NCI-H146 (cell line): ENCODE data around the gene DNAJC17.
A peak's percentile ranks its signal among the peaks of the same experiment; 100 is the strongest.

Experiments used
- DNase-seq: peaks from one replicate; lab custom pipeline; 2025; lab: John Stamatoyannopoulos, UW

Gene DNAJC17

DNA sequence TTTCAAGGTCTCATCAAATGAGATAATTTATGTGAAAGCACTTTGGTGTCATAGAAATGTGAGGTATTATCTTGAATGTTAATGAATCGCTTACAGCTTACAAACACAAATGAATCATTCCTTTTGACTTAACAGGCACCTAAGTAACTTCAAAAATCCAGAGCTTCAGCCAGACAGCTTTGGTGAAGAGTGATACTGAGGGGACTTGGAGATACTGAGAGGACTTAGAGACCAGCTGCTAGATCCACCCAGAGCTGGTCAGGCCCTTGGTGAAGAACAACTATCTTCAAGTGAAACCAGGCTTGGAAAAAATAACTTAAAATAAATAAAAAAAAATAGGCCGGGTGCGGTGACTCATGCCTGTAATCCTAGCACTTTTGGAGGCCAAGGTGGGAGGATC lies 16.6 kb downstream of the DNAJC17 start:
- DNase-seq: no peak

GRCh38 chr15:40789999-40790398 lies 17.3 kb downstream of the DNAJC17 start:
- DNase-seq: no peak

DNA sequence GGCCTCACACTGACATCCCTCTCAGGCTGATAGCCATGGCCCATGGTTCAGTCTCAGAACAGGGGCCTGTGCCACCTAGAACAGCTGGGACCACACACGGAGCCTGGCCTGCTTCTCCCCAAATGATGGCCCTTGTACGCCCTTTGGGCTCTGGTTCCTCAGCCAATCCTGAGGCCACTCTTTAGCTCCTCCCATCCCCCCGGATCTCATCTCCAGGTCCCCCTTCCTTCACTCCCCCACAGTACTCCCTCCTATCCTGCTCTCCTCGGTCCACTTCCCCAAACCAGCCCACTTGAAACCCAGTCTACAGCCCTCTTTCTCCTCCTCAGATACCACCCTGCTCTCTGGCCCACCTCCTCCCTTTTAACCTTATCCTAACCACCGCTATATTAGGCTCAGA lies 18.2 kb downstream of the DNAJC17 start:
- no peak for DNase-seq

GRCh38 chr15:40787991-40788390 lies 19.3 kb downstream of the DNAJC17 start:
- peak; percentile 59 for DNase-seq

GRCh38 chr15:40787344-40787841 lies 19.9 kb downstream of the DNAJC17 start:
- peak; percentile 85 for DNase-seq

DNA sequence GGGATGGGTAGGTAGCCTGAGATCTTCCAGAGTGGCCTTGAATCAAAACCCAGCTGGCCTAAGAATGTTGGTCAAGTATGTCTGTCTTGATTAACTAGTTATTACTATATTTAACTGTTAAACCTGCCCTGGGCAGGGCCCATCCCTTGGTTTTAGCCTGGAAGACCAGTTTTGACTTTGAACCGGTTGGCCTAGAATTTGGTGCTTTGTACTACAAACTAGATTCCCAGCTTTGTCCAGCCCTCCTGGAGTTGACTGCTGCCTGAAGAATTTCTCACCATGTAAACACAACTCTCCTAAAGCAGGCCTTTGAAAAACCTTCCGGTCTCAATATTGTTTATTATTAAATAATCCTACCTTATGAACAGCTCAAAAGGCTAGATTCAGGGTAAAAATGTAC lies 21.5 kb downstream of the DNAJC17 start:
- DNase-seq: no peak

DNA sequence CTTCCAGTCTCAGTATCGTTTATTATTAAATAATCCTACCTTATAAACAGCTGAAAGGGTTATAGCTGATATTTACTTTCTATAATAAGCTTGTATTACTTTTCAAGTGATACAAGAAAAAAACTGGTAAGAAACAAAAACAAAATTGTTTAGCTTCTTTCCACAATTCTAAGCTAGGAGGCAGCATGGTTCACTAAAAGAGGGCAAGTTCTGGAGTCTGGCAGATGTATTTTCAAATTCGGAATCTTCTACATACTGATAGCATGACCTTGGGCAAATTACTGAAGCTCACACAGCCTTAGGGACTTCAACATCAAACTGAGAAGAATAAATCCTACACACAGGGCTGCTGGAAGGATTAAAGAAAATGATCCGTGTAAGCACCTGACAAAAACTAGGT lies 22.1 kb downstream of the DNAJC17 start:
- DNase-seq: no peak

DNA sequence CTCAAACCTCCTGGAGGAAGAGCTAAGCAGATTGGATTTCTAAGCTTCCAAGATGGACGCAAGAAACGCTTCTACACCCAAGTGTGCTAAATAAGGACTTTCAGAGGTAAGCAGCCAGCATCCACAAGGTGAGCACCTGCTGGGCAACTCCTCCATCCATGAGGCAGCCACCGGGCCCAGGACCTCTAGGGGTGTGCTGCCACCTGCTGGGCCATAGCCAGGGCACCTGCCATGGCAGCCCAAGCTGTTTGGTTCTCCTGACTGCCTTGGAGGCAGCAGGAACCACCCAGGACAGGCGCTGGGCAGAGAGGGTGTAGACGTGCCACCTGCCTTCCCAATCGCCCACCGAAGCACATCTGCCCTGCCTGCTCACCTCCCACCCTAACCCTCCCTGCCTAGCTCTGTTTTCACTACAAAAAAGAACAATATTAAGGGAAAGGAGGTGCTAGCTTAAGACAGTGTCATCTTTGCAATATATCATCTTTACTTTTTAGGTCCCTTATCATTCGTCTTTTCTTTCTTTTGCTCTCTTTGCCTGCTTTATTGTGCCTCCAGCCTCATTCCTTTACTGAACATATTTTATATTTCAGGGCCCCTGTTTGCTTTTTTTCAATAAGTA lies 24.6 kb downstream of the DNAJC17 start:
- peak; percentile 82 for DNase-seq

DNA sequence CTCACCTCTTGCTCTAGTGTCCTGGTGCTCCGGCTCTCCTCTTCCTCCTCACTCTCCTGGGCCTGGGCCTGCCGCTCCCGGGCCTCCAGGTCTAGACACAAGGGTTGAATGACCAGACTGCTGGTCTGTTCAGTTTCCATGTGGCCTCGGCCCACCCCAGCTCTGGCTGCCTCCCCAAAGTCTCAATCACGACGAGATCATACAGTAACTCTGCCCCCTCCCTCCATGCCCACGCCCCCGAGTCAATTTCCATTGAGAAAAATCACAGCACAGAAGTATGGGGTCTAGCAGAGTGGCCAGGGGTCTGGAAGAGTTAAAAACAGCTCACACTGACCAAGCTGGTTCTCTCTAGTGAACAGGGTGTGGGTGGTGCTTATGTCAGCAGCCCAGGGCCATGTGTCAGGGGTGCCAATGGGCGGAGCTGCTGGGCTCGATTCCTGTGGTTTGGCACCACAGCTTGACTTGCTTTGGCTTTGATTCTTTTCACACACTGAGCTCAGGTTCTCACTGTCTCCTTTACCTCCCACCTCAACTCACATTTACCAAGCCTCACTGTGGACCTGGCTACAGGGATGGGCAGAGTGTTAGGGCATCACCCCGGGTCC lies 30.6 kb downstream of the DNAJC17 start:
- DNase-seq: no peak

DNA sequence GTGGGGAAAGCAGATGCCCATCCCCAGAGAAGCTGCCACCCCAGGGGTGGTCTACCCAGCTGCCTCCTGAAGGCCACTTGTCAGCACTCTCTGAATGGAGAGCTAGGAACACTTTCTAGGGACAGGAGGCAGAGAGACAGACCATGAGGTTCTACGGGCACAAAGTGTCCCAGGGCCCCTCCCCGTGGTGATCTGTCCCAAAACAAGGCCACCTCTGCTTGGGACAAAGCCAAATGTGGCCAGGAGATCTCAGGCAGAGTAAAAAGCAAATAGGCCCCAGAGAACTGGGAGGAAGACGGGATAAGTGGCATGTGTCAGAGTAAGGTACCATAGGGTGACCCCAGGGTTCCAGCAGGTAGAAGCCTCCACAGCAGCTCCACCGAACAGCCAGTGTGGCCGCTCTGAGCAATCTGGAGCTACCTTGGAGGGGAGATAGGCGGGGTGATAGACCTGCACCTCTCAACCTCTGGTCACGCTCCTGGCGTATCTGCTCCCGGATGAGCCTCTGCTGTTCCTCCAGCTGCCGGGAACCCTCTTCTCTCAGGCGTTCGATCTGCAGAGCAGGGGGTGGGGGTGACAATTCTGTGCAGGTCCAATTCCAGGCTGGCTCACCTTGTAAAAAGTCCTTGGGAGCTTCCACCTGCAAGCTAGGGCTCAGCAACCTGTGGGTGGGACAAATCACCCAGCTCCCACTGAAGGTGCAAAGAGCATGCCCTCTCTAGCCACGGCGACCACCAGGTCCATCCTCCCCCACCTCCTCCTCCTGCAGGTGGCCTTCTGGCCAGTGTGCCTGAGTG lies 31.3 kb downstream of the DNAJC17 start:
- no peak for DNase-seq

DNA sequence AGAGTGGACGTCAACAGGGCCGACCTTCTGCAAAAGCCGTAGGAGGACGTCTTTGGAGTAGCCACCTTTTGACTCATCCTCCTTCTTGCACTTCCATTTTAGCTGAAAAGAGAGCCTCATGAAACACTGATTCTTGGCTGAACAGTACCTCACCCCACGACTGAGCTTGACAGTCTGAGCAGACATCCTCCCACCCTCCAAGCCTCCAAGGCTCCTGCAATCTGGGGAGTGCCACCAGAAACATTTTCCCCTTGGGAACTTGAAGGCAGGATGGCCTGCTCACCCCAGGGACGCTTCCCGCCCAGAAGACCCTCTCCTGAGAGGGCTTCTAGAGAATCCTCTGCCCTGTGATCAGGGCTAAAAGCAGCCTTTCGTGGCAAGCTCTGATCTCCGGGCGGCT lies 32.3 kb downstream of the DNAJC17 start:
- DNase-seq: no peak

DNA sequence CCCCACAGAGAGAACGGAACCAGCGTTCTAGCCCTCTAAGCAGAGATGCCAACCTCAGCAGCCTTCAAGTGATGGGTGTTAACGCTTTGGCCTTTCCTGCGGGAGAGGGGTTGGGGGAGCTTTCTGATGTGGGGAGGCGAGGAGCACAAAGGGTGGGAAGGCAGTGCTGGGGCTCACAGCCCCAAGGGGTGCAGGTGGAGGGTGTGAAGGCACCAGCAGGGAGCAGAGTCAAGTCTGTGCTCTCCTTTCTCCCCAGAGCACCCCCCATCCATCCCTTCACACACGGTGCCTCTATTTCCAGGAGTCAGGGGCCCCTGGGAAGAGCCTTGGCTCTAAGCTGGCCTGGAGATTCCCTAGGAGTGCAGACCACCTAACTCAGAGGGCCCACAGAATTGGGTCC lies 33.4 kb downstream of the DNAJC17 start:
- DNase-seq: no peak

GRCh38 chr15:40773496-40773895 lies 33.8 kb downstream of the DNAJC17 start:
- no peak for DNase-seq

- no peak for DNase-seq
Observed at GRCh38 chr15:40772014-40772413, 35.3 kb downstream of the DNAJC17 start.

- DNase-seq: no peak
Observed at GRCh38 chr15:40771242-40771641, 36.0 kb downstream of the DNAJC17 start.

GRCh38 chr15:40770147-40770721 lies 37.0 kb downstream of the DNAJC17 start:
- DNase-seq: peak; percentile 44

DNA sequence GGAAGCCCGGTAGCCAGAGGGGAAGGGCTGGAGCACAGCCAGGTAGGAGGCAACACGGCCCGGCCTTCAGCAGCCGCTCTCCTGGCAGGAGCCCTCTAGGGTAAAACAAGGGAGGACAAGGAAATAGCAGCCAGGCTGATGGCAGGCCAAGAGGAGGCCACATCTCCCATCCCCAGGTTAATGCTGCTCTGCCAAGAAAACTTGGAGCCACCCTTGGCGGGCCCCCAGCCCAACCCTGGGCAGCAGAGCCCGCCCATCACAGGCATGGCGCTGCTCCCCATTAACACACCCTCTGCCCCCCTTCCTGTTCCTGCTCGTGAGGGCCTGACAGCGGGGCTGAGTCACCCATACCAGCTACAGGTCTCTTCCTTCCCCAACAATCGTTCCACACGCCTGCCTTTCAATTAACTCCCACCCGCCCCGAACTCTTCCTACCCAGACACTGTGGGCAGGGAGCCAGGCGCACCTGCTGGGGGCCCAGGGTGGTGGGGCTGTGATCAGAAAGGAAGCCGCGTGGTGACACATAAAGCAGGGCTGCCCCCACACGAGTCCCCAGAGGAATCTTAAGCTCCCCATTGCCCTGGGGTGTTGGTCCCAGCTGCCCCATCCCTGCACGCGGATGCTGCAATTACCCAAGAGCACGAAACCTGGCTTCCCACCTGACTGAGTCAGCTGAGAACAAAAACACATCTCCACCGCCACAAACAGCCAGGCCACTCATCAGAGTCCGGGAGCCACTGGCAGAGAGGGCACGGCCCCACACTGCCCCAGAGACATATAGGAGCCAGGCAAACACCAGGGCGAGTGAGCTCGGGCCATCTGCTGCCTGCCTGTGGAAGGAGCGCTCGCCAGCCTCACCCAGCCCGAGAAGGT lies 37.8 kb downstream of the DNAJC17 start, which contains the start of gene C15orf62:
TSS of gene C15orf62 (plus strand) at position 707 of the 873 bp plus-strand sequence. CDS start 516 bp downstream, outside the sequence.
- peak; percentile 37 for DNase-seq

DNA sequence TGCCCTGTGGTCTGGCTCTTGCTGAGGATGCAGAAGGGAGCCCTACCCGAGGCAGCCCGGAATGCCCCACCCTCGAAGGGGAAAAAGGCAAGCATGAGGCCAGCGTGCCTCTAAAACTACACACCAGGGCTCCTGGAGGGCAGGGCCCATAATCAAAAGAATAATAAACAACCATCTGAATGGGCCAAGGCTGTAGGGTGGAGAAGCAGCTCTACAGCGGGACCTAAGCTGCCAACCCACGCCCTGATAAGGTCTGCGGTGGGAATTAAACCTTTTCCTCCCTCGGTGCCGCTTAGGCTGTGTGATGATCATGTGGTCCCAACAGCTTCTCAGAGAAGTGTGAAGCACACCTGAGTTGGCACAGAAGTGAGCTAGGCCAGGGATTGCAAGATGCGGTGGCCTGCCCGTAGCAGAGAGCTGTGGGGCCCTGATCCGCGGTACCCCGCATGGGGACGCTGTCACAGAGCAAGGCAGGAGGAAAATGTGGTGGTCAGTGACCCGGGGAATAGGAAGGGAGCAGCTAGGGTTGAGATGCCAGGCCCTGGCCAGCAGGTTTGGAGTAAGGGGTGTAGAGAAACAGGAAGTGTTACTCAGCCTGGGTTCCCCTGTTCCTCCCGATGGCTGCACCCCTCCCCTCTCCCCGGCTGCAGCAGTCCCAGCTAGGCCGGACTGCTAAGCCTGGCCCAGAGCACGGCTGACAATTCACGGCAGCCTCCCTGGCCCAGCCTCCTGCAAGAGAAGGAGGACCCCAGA lies 38.6 kb downstream of the DNAJC17 start:
- DNase-seq: no peak

- DNase-seq: no peak
Observed at GRCh38 chr15:40767838-40768500, 39.3 kb downstream of the DNAJC17 start.
